Tibial nerve (tissue), 4 donors: ENCODE measurements around the gene ADK.

Source experiments
- CTCF ChIP-seq, 5 experiments: fragments of 200-600 bp in 3 of 5; fragments of 450-650 bp in 2 of 5; sonication (generic) in 3 of 5; IDR thresholded peaks; one replicate each; pipeline ENCODE4 v1.5.1; 2016 to 2019; ENCODE audit warnings: antibody characterized with exemption in 5 of 5, mild to moderate bottlenecking in 3 of 5, moderate library complexity in 2 of 5
- EP300 ChIP-seq, 2 donors: sonication (generic); formaldehyde crosslinking; IDR thresholded peaks; one replicate each; pipeline ENCODE4 v1.6.1; 2017; ENCODE audit warnings: antibody characterized with exemption in 2 of 2, mild to moderate bottlenecking in 1 of 2
- POLR2A ChIP-seq, 2 donors: fragments of 450-650 bp; IDR thresholded peaks; one replicate each; pipeline ENCODE4 v1.6.1; 2017; ENCODE audit warnings: antibody characterized with exemption in 2 of 2, mild to moderate bottlenecking in 2 of 2, moderate library complexity in 2 of 2

DNA sequence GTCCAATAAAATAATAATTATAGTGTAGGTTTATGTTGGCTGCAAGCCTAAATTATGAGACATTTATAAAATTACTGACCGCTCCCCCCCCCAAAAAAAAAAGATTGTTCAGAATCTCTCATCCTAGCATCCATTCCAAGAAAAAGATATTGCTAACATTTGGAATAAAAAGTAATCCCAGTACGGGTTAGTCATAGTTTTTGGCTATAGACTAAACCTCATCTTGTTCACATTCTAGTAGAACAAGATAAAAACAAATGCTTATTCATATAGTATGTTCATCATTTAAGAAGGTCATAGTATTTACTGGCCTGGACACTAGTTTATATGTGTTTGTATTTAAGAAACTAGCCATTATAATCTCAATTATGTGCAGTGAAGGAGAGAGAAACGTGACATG lies 44.0 kb downstream of the ADK start:
- TF ChIP-seq CTCF (IDR thresholded peaks at IDR 0.05) (no peak), POLR2A (IDR thresholded peaks at IDR 0.05) (no peak), EP300 (IDR thresholded peaks at IDR 0.05) (no peak)
